Fibroblast of skin of scalp (primary cell): ENCODE data around the gene SLCO2B1.

Experiments
- DNase-seq: peaks from one replicate; pipeline ENCODE4 v3.0.0-alpha.2; 2013

The SLCO2B1 gene

GRCh38 chr11:75145196-75145971 lies 5.5 kb upstream of the SLCO2B1 start:
- no peak for DNase-seq

DNA sequence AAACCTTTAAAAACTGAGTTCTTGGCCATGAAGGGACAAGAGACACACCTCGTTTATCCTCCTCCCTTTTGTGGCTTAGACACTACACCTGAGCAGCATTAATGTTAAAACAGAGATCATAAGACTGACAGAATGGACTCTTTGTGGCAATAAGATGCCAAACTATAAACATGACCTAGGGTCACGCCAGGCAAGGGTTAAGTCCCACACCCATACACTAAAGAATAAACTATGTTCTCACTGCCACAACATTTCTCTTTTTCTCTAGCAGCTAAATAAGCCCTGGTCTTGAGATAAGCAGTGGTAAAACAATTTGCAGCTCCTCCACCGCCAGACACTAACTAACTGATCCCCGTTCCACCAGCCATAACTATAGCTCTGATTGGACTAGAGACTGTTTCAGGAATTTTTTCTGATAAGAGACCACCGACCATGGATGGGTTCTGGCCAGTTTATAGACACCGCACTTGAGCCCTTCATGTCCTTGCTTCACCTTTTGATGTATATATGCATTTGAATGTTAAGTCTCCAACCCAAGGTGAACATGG lies 4.9 kb upstream of the SLCO2B1 start:
- DNase-seq = no peak

GRCh38 chr11:75146711-75147110 lies 4.2 kb upstream of the SLCO2B1 start:
- no peak for DNase-seq

DNA sequence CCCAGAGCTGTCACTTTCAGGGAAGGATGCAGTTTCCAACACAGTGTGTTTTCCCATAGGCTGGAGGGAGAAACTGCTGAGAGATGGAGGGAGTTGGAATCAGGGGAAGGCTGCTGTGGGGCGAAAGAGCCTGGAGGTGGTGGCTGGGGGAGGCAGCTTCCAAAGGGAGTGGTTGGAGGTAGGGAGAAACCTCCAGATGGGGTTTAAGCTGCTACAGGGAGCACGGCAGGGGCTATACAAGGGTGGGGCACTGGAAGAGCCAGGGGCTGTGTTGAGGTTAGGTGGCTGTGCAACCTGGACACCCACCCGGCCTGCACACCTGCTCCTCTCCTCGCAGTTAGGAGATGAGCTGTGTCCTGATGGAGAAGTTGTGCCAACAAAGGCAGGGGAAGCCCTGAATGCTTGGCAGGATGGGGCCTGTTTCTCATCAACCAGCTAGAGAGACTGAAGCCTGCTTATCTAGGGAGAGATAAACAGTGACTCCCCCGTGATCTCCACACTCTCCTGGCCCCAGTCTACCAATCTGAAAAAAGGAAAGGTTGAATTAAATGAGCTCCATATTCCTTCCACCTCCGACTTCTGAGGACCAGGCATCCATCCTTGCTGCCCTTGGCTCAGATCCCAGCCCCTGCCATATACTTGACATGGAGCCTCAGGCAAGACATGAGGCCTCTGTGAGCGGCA lies 3.6 kb upstream of the SLCO2B1 start:
- DNase-seq = no peak

DNA sequence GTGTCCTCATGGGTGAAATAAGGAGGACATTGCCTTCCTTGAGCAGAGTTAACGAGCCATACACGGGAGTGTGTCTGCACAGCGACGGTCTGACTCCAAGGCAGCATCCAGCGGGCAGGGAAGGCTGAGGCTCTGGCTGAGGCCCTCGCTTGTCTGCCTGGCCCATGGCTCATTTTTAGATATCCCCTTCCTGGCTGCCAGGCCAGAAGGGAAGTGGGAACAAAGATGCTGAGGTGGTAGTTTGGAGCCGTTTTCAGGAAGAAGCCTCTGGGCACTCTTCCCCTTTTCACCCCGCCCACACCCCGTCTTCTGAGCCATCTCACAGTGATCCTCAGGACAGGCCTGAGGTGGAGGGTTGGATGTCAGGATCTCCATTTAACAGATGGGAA lies 3.0 kb upstream of the SLCO2B1 start:
- DNase-seq = no peak

DNA sequence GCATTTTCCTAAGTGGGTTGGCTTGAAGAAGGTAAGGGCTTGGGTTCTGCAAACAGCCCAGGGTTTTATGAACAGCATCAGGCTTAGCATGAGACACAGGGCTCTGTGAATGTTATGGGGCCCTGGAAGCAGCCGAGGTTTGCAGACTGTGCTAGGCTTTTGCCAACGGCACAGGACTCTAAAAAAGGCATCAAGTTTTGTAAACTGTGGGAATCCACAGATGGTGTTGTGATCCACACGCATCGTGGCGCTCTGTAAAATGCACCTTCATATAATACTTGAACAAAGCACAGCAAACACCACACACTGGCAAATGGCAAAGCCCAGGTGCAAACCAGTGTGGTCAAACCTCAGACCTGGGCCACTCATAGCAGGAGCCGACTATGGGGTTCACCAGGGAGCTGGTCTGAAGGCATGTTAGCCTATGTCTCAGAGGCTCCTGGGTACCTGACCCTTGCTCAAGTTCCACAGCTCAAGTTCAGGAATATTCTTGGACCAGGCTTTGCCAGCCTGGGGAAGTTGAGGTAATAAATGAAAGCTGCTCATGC lies 2.4 kb upstream of the SLCO2B1 start:
- no peak for DNase-seq

DNA sequence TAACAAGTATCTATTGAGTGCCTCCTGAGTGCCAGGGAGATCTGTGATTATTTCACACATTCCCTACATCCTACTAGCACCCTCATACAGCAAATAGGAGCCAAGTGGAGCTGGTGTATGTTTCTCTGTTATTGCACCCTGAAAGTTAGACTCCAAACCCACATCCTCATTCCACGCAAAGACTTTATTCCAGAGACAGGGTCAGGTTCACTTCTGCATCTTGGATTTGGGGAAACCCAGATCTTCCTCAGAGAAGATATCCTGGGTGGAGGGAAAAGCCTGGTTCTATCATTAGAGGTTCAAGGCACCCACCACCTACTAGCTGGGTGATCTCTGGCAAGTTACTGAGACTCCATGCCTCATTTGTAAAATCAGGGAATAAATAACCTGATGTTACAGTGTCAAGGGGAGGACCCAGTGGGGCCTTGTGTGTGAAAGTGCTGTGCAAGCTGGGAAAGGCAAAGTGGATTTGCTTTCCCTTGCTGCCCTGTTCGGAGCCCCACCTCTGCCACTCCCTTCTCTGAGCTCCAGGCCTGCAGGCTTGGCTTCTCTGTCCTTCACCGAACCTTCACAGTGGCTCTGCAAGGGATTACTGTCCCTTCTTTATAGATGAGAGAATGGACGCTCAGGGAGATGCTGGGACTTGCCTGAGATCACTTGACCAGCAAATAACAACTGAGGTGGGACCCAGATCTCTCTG lies 991 bp upstream of the SLCO2B1 start:
- DNase-seq = no peak

DNA sequence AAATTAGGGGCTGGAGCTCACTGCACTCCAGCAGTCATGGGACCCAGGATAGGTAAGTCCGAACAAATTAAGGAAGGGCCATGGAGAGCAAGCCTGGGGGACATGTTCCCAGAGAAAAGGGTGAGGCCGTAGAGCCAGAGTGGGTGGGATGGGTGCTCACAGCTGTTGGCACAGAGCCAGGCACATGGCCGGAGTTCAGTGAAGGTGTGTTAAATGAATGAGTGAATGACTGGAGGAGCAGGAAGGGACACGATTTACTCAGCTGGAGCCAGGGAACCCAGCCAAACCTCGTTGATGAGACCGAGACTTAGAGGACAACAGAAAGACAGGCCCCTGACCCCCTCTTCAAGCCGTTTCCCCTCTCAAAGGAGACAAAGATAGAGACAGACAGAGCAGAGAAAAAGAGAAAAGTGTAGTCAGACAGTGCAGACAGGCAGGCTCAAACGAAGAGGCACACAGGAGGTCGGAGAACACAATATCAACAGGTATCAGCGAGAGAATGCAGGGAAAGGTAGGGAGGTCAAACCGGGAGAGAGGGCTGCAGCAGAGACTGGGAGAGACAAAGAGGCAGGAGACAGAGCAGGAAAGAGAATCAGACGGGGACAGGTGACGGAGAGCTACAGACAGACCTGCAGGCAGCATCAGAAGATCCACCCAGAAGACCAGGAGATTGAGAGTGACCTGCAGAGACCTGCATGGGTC lies 590 bp downstream of the SLCO2B1 start:
- no peak for DNase-seq

DNA sequence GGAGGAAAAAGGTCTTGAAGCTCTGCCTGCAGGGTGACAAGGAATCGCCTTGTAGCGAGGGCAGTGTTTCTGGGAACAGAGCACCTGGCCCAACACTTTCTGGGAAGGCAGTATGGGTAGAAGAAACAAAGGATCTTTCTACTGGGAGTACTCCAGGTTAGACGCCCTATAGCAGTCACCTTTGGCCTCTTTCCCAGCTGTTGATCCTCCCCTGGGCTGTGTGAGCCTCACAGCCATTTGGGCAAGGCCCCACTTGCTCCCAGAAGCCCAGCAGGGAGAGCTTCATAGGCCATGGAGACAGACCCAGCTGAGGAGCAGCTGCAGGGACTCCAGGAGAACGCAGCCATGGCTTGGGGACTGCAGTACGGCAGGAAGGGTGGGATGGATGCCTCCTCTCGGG lies 1.2 kb downstream of the SLCO2B1 start:
- DNase-seq = no peak

DNA sequence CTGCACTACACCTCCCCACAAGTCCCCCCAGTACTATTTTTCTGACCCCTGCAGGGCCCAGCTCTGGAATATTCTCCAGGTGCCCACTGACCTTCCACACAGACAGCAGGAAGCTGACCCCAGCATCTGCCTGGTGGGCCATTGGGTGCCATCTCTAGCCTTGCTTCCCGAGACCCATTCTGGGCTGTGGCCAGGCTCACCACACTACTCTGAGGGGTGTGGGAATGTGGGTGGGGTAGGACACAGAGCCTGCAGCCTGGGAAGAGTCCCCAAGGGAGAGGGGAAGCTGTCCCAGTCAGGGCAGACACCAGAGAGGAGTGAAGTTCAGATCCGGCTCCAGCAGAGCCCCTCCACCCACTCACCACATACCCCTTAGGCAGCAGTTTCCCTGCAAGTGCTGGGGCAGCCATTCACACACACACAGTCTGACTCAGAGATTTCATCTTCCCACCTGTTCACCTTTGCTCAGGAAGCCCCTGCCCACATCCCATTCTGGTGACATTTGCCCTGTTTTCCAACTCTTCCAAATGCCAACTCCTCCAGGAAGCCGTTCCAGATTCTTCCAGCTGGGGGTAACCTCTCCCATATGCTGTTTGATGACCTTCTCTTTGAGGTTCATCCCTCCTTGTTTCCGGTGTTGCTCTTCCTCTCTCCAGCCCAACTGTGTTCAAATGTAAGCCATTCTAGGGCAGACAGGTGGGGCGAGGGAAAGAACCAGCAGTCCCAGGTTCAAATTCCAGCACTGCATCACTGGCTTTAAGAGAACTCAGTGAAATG lies 1.9 kb downstream of the SLCO2B1 start:
- no peak for DNase-seq

DNA sequence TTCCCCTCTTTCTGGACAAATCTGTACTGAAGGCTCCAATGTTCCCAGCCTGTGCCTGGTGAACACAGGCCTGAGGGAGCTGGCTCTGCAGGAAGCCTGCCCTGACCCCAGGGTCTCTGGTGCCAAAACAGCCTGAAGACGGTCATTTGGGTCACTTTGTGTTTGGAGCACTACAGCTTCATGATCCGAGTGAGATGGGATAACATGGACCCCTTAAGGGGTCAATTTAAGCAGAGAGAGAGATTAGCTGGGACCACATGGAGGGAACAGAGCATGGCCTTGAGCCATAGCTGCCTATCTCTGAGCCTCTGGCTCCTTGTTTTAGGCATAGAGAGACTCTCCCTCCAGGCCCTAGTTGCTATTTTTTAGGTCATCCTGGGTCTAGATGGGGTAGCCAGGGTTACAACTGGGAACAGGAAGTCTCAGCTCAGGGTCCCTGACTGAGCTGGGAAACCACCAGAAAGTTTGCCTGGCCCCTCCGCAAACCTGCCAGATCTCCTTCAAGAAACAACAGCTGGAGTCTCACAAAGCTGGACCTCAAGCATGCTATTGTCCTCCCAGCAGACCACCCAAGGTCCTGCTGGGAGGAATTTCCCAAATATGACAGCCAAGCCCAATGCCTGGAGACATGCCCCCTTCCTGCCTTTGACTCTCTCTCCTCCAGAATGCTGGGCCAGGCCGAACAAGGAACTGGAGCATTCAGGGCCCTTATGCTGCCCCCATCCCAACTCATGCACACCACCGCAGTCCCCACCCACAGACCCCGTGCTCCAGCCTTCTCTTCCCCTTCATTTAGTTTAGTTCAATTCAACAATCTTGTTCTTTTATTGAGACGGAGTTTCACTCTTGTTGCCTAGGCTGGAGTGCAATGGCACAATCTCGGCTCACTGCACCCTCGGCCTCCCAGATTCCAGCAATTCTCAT lies 4.0 kb downstream of the SLCO2B1 start:
- no peak for DNase-seq

GRCh38 chr11:75155570-75156422 lies 4.9 kb downstream of the SLCO2B1 start:
- DNase-seq = no peak

- no peak for DNase-seq
Observed at GRCh38 chr11:75158241-75158640, 7.3 kb downstream of the SLCO2B1 start.

GRCh38 chr11:75158696-75159150 lies 7.8 kb downstream of the SLCO2B1 start:
- no peak for DNase-seq

DNA sequence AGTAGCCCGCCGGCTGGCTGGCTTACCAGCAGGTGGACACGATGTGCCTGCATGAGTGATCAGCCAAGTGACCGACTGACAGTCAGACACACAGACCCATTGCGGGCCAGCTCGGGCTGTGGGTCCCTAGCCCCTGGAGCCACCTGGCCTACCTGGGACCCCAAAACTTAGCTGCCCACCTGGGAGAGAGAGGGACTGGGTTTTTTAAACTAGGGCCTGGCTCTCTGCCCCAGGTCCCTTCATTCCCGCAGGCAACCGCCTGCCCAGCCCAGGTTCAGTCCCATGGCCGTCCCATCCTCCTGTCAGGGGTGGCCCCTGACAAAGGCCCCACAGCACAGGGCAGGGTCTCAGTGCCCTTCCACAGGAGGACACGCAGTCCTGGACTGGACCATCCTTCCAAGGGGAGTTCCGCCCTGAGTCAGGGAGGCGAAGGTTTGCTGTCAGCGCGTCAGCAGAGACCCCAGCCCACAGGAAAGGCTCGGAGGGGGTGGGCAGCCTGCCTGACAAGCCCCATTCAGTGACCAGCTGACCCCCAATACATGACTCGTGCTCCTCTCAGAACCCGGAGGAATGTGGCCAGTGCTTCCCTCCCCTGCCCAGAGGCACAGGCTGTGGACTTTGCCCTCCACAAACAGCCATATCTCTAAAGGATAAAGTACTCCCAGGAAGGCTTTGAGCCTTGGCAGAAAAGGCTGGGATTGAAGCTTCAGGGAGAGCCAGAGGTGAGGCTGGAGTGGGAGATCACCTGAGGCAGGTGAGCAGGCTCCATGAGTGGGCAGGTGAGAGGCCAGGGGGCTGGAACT lies 8.4 kb downstream of the SLCO2B1 start:
- no peak for DNase-seq

- no peak for DNase-seq
Observed at GRCh38 chr11:75160220-75160757, 9.4 kb downstream of the SLCO2B1 start.

DNA sequence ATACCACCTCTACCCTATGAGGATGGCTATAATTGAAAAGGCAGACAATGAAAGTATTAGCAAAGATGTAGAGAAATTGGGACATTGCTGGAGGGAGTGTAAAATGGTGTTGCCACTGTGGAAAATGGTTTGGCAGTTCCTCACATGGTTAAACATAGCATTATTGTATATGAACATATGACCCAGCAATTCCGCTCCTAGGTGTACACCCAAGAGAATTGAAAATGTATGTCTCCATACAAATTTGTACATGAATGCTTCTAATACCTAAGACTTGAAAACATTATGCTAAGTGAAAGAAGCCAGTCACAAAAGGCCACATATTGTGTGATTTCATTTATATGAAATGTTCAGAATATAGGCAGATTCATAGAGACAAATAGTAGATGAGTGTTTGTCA lies 10.0 kb downstream of the SLCO2B1 start:
- DNase-seq = no peak

GRCh38 chr11:75161506-75162095 lies 10.7 kb downstream of the SLCO2B1 start:
- DNase-seq = no peak
